BE2C (cell line): ENCODE results near the gene RNF167.

Source experiments
- DNase-seq: peaks from one replicate; pipeline ENCODE4 v3.0.0-alpha.2; 2020
- H3K27me3 ChIP-seq: fragments of 250-450 bp; sonication (Bioruptor Pico); 2 replicates; pipeline ENCODE4 v1.5.1; 2020; ENCODE audit warnings: mild to moderate bottlenecking
- H3K36me3 ChIP-seq: fragments of 250-450 bp; sonication (Bioruptor Pico); 2 replicates; pipeline ENCODE4 v1.5.1; 2020; ENCODE audit warnings: mild to moderate bottlenecking
- H3K4me1 ChIP-seq: fragments of 250-450 bp; sonication (Bioruptor Pico); 2 replicates; pipeline ENCODE4 v1.5.1; 2020
- H3K4me3 ChIP-seq: 2 replicates; pipeline ENCODE4 v1.5.1; 2011; ENCODE audit warnings: low read depth, low read length
- H3K9me3 ChIP-seq: fragments of 250-450 bp; sonication (Bioruptor Pico); 2 replicates; pipeline ENCODE4 v1.5.1; 2020
- CTCF ChIP-seq: IDR thresholded peaks from 2 replicates; pipeline ENCODE4 v1.5.1; 2012; ENCODE audit warnings: mild to moderate bottlenecking, low read depth, low read length

Gene RNF167

DNA sequence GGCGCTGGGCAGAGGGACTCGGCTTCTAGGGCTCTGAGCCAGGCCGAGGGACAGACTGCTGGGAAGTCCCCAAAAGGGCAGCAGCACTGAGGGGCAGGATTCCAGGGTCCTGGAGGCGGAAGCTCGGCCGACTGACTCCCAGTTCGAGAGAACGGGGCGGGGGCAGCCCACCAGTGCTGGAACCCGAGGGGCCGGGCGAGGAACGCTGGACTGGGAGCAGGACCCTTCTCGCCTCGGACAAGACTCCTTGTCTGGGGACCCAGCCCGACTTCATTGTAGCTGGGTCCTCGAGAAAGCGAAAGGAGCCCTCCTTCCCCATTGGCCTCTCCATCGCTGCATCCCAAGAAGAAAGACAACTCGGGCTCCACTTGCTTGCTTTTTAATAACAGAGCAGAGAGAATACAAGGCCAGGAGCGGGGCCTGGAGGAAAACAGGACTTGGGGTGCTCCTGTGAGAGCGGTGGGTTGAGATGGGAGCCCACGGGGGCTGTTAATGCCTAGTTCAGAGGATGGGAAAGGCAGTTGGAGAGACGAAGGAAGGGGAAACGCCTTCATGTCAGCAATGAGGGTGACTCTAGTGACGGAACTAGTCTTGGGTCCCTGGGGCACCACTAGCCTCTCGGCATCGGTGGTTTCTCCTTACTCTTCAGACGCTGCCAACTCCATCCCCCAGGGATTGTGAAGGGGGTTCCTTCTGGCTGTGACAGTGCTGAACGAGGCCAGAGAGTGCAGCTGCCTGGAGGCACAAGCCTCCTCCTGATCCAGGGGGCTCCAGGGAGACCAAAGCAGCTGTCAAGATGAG lies 47.9 kb downstream of the RNF167 start:
- no peak for DNase-seq
- no peak for TF ChIP-seq CTCF
- Histone ChIP-seq H3K9me3 (no peaks in the 10 kb centered on the region), H3K4me1 (no peaks in the 10 kb centered on the region), H3K4me3 (peak overlapping the region; percentile 66), H3K27me3 (no peaks in the 10 kb centered on the region), H3K36me3 (no peaks in the 10 kb centered on the region)

- no peak for DNase-seq
- no peaks in the 10 kb centered on the region for H3K27me3 ChIP-seq
- H3K36me3 ChIP-seq = no peaks in the 10 kb centered on the region
- H3K9me3 ChIP-seq = no peaks in the 10 kb centered on the region
- no peak for TF ChIP-seq CTCF
- no peaks in the 10 kb centered on the region for H3K4me1 ChIP-seq
- no peak overlapping the region for H3K4me3 ChIP-seq
Measured at GRCh38 chr17:4994081-4994595, 54.1 kb downstream of the RNF167 start.
